Immature natural killer cell (primary cell): ENCODE results near the gene PRDM16. TPM values are rescaled to one million over a fixed set of nuclear protein-coding genes. Genes with fewer than 3 reads are reported as not detected.
A peak's percentile ranks its signal among the peaks of the same experiment; 100 is the strongest.

Experiments used
- DNase-seq, 3 donors: peaks; one replicate each; pipeline ENCODE4 v3.0.0; 2022; ENCODE audit warnings: mixed read lengths in 1 of 3
- H3K27ac Mint-ChIP-seq, 6 donors: one replicate each; pipeline ENCODE4 v1.8.0; 2020; ENCODE audit warnings: mixed read lengths in 6 of 6, mild to moderate bottlenecking in 5 of 6, inconsistent platforms in 4 of 6, moderate library complexity in 3 of 6
- H3K27me3 Mint-ChIP-seq, 3 donors: one replicate each; pipeline ENCODE4 v1.8.0; 2020 to 2021; ENCODE audit warnings: low read depth in 3 of 3, mild to moderate bottlenecking in 3 of 3, mixed read lengths in 3 of 3, moderate library complexity in 3 of 3, inconsistent platforms in 1 of 3
- H3K36me3 Mint-ChIP-seq, 3 donors: one replicate each; pipeline ENCODE4 v1.8.0; 2020; ENCODE audit warnings: mixed read lengths in 3 of 3, inconsistent platforms in 2 of 3, mild to moderate bottlenecking in 2 of 3
- H3K4me1 Mint-ChIP-seq, 2 donors: one replicate each; pipeline ENCODE4 v1.8.0; 2020; ENCODE audit warnings: inconsistent platforms in 2 of 2, mild to moderate bottlenecking in 2 of 2, mixed read lengths in 2 of 2, moderate library complexity in 1 of 2
- H3K4me3 Mint-ChIP-seq, 5 donors: one replicate each; pipeline ENCODE4 v1.8.0; 2020; ENCODE audit warnings: mild to moderate bottlenecking in 5 of 5, mixed read lengths in 5 of 5, inconsistent platforms in 3 of 5, moderate library complexity in 3 of 5
- H3K9me3 Mint-ChIP-seq, 6 donors: one replicate each; pipeline ENCODE4 v1.8.0; 2020; ENCODE audit warnings: mild to moderate bottlenecking in 6 of 6, mixed read lengths in 6 of 6, inconsistent platforms in 4 of 6, moderate library complexity in 3 of 6
- polyA plus RNA-seq, 3 donors: library from polyadenylated mRNA; unstranded; fragments of 300-500 nt; fragmentation: Illumina TruSeq; gene quantifications; one replicate each; pipeline ENCODE4 v1.2.3, GENCODE V29; 2021

The PRDM16 gene
- polyA plus RNA-seq, 3 donors from 2014 or later: 0.17 to 0.29 (median 0.22) TPM

DNA sequence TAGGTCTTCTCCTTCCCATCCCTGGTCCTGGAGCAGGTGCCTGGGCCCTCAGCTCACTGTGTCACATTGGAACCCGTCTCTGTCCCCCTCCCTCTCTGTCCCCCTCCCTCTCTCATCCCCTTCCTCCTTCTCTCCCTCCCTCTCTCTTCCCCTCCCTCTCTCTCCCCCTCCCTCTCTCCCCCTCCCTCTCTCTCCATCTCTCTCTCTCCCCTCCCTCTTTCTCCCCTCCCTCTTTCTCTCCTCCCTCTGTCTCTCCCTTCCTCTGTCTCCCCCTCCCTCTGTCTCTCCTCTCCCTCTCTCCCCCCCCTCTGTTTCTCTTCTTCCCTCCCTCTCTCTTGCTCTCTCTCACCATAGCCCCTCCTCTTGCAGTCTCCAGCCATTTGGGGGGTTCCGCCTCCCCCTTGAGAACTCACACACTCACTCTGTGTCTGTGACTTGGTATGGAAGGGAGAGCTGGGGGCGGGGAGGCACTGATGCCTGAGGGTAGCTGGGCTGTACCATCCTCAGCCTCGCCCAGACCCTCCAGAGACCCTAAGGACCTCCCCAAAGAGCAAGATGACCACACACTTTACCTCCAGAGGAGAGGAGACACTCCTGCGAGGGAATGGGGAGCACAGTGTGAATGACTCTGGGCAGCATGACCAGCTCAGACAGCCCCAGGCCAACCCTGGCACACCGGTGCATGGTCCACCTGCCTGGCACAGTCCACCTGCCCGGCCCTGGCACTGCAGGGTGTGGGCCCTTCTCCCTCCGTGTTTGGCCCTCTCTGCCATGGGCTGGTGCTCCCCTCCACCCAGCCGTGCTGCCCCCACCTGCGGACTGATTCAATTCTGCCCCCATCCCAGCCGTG lies 282.7 kb downstream of the PRDM16 start:
- Mint-ChIP-seq H3K27me3 (peaks cover 2 to 3% (median 2%) of the 10 kb centered on the region in 3 donors), H3K36me3 (no peaks in the 10 kb centered on the region)

DNA sequence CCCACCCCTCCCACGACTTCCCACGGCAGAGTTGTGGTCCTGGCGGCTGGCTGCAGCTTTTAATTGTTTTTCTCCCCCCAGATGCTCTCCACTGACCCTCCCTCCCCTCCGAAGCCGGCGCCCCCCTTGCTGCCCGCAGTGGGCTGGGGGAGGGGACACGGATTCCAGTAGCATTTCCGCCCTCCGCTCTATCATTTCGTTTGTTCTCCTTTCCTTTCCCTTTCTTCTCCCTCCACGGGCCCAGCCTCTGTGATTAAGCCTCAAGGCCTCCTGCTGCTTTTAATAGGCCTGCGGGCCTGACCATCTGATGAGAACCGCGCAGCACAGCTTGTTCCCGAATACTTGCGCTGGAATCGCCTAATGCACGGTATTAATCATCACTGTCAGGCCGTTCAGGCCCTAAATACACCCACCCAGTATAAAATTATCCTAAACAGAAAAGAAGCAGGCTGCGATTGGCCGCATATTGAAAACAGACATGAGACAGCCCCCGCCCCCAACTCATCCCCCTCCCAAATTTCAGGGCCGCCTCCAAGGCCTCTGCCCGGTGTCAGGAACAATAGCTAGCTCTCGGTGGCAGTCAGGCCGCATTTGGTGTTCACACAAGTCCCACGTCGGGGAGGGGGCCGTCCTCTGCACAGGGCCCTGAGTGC lies 283.4 kb downstream of the PRDM16 start:
- Mint-ChIP-seq H3K4me3 (no peak overlapping the region), H3K27me3 (peaks cover 2% of the 10 kb centered on the region in 3 donors), H3K27ac (peak overlapping the region in 1 of 6 donors; percentile 50), H3K4me1 (peaks cover under 1 to 3% of the 10 kb centered on the region in 2 donors), H3K9me3 (no peaks in the 10 kb centered on the region), H3K36me3 (no peaks in the 10 kb centered on the region)
- no peak for DNase-seq

More for the DNA sequence above, 282.7 kb downstream of the PRDM16 start:
- no peaks in the 10 kb centered on the region for H3K9me3 Mint-ChIP-seq
- H3K27ac Mint-ChIP-seq: no peak overlapping the region
- no peak for DNase-seq
- H3K4me1 Mint-ChIP-seq: peaks cover 0 to 2% of the 10 kb centered on the region in 2 donors
- H3K4me3 Mint-ChIP-seq: no peak overlapping the region

DNA sequence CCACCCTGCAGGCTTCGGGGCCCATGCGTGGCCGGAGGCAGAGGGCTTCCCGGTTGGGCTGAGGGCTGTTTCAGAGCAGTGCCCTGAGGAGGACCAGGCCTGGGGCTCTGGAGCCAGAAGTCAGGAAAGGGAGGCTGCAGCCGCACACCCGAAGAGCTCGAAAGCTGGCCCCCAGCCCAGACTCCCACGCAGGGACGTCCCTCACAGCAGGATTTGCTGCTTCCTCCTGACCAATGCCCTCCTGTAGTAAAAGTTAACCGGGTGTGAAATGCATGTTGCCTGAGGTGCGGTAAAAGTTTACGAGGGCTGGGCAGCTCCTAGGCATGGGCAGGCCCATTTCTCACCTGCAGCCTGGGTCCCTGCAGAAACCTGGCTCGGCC lies 283.9 kb downstream of the PRDM16 start:
- DNase-seq: no peak
- Mint-ChIP-seq H3K27ac (no peak overlapping the region), H3K36me3 (no peaks in the 10 kb centered on the region), H3K4me1 (peaks cover 5 to 9% of the 10 kb centered on the region in 2 donors), H3K27me3 (peaks cover 2 to 6% (median 3%) of the 10 kb centered on the region in 3 donors), H3K4me3 (no peak overlapping the region), H3K9me3 (no peaks in the 10 kb centered on the region)

DNA sequence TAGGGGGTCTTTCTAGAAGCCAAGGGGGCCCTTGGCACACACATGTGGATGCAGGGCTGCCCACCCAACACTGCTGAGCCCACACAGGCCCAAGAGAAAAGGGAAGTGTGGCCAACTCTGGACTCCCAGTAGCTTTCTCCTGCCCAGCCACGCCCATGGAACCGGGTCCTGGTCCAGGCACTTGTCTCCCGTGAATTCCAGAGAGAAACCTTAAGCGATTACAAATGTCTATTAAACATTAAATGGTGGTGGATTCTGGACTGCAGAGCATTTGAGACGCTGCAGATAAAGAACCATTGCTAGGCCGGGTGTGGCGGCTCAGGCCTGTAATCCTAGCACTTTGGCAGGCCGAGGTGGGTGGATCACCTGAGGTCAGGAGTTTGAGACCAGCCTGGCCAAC lies 284.9 kb downstream of the PRDM16 start:
- Mint-ChIP-seq H3K4me1 (peaks cover 6 to 13% of the 10 kb centered on the region in 2 donors), H3K9me3 (no peaks in the 10 kb centered on the region), H3K27ac (no peak overlapping the region), H3K36me3 (no peaks in the 10 kb centered on the region), H3K27me3 (peaks cover 2 to 9% (median 8%) of the 10 kb centered on the region in 3 donors), H3K4me3 (no peak overlapping the region)
- no peak for DNase-seq

DNA sequence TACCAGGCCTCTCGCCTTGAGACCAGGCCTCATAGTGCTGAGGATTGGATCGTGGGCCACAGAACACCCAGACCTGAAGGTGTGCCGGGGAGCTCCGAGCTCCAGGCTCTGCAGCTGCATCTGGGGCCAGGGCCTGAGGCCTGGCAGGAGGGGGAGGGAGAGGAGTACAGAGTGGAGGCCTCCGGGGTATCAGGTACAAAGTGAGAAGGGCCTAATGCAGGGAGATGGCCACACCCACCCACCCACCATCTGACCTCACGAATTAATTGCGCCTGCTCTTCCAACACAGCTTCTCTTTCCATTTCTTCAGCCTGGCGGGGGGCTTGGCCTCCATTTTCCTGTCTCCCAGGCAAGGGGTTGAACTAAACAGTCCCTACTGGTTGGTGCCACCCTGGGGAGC lies 286.1 kb downstream of the PRDM16 start:
- Mint-ChIP-seq H3K27ac (no peak overlapping the region), H3K36me3 (no peaks in the 10 kb centered on the region), H3K4me1 (peaks cover 6 to 15% of the 10 kb centered on the region in 2 donors)

DNA sequence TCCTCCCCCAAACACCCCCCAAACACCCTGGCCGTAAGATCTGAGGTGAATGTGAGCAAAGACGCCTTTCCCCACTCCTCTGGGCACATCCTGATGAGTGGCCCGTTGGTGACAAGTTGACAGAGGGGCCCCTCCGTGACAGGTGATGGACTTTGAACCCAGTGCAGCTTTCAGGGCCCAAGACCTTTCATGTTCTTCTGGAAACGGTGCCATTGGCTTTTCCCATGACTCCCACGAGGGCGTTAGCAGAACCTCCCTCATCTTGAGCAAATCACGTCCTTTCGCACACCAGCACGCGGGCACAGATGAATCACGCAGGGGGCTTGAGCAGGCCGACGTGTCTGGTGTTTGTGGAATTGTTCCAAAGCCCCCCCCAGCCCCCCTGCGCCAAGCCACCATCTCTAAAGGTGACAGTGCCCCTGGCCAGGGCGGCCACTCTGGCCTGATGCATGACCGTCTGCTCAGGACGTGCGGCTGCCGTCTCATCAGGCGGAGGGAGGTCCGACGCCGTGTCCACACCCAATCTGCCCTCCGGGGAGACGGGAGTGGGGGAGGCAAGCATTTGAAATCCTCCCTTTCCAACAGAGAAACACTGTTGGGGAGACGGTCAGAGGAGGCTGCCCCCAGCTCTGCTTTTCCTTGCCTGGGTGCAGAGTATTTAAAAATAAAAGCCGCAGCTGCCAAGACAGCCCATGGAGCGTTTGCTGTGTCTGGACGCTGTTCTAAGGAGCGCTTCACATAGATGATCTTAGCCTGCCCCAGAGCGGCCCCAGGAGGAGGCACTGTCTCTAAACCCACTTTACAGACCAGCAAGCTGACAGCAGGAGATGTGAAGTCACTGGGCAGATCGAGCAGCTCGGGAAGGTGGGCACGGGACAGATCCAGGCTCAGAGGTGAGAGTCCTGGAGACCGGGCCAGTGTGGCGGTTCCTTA lies 287.2 kb downstream of the PRDM16 start:
- Mint-ChIP-seq H3K4me1 (peaks cover 6 to 16% of the 10 kb centered on the region in 2 donors), H3K9me3 (no peaks in the 10 kb centered on the region), H3K27me3 (peaks cover 5 to 12% (median 10%) of the 10 kb centered on the region in 3 donors), H3K4me3 (no peak overlapping the region), H3K27ac (no peak overlapping the region), H3K36me3 (no peaks in the 10 kb centered on the region)
- no peak for DNase-seq

More for the DNA sequence above, 286.1 kb downstream of the PRDM16 start:
- Mint-ChIP-seq H3K9me3 (no peaks in the 10 kb centered on the region), H3K4me3 (no peak overlapping the region), H3K27me3 (peaks cover 5 to 9% (median 8%) of the 10 kb centered on the region in 3 donors)
- DNase-seq: no peak

DNA sequence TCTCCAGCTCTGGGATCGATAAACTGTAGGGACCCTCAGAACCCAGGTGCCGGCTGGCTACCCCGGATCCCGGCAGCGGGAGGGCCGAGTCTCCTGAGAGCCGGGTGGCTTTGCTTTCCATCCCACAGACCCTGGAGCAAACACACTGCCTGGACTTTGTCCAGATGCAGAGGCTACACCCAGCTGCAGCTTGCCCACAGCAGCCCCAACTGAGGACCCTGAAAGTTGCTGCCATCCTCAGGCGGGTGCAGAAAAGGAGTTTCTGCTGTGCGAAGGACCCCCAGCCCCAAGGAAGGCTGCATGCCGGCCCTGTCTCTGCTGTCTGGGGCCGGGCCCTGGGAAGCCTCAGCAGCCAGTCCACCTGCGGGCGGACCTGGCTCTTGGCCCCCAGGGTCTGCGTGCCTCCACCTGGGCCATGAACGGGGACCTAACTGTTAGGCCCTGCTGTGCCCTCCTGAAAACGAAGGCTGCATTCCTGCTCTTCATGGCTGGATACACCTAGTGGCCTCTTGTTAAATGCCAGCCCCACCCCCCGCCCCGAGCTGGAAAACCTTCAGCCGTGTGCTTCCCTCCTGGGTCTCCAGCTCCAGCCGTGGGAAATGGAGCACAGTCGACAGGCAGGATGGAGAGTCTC lies 287.9 kb downstream of the PRDM16 start:
- Mint-ChIP-seq H3K36me3 (no peaks in the 10 kb centered on the region), H3K27me3 (peaks cover 9 to 16% (median 9%) of the 10 kb centered on the region in 3 donors), H3K27ac (no peak overlapping the region), H3K9me3 (no peaks in the 10 kb centered on the region), H3K4me3 (peak overlapping the region in 1 of 5 donors; percentile 46), H3K4me1 (peaks cover 14 to 23% of the 10 kb centered on the region in 2 donors)
- no peak for DNase-seq

DNA sequence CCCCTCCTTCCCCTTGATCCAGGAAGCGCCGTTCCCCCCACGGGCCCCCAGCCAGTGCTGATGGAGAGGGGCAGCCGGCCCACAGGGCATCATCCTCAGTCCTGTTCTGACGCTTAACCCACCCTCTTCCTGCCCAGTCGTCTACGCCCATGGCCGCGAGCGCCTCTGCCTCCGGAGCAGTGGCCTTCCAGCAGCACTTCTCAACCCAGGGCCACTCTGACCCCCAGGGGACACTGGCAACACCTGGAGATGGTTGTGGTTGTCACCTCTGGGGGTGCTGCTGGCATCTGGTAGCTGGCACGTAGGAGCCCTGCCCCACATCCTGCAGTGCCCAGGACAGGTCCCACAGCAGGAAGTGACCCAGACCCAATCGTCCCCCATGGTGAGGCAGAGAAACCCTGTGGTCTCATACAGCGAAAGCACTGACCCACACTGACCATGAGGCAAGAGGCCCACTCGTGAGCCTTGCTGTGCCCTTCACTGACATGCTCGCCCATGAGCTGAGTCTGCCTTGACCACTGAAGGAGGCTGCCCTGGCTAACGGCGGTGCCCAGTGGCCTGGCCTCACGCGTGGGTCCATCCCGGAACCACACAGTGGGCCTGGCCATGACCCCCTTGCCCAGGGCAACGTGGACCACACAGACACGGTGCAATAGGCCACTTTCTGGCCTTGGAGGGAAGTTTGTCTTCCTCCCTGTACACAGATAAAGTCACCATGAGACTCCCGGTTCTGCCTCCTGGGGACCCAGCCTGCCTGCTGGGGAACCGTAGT lies 288.7 kb downstream of the PRDM16 start:
- peak; percentile 60 to 65 (median 62) for DNase-seq
- Mint-ChIP-seq H3K4me1 (peaks cover 18 to 24% of the 10 kb centered on the region in 2 donors), H3K36me3 (no peaks in the 10 kb centered on the region), H3K27ac (no peak overlapping the region), H3K9me3 (no peaks in the 10 kb centered on the region), H3K27me3 (peaks cover 7 to 17% (median 9%) of the 10 kb centered on the region in 3 donors), H3K4me3 (peak overlapping the region in 2 of 5 donors; percentile 46 to 61)

DNA sequence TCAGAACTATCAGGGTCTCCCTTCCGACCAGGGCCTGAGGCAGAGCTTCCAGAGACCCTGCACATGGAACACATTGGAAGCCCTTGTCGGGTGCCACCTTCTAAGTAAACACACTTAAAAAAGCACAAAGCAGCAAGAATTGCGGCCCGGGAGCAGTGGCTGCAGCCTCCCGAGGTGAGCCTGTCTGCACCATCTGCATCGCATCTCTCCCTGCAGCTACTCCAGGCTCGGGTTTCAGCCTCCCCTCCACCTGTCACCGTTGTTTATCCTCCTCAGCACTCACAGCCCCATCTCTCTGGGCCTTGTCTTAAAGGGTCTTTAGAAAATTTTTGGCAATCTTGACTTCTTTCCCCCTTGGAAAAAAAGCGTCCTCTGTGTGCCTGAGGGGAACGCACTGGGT lies 290.3 kb downstream of the PRDM16 start:
- Mint-ChIP-seq H3K4me1 (peaks cover 18 to 24% of the 10 kb centered on the region in 2 donors), H3K36me3 (no peaks in the 10 kb centered on the region), H3K27ac (no peak overlapping the region), H3K4me3 (no peak overlapping the region), H3K27me3 (peaks cover 7 to 17% (median 9%) of the 10 kb centered on the region in 3 donors), H3K9me3 (no peaks in the 10 kb centered on the region)
- DNase-seq: no peak

DNA sequence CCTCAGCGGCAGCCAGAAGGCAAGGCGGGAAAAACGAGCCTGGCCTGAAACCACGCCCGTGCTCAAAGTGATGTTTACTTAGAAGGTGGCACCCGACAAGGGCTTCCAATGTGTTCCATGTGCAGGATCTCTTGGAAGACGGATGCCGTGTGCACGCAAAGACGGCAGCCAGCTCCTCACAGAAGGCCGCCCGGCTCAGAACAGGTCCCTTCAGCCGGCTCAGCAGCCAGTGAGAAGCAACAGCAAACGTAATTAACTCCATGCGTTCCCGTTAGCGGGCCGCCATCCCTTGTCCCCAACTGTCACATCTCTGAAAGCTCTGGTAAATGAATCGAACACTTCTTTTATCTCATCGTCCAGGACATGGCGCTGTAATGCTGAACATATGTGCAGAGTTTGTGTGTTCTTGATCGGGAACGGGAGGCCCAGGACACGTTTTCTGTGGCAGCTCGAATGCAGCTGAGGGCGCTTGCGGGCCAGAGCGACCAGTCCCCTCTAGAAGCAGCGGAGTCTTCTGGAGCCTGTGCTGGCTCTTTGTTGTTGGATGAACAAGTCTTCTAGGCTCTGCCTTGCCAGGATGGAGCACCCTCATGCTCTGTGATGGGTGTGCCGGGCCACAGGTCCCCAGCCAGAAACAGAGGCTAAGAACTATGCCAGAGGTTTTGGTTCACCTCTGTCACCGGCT lies 290.9 kb downstream of the PRDM16 start:
- DNase-seq: no peak
- Mint-ChIP-seq H3K9me3 (no peaks in the 10 kb centered on the region), H3K4me3 (no peak overlapping the region), H3K4me1 (peaks cover 18 to 24% of the 10 kb centered on the region in 2 donors), H3K27me3 (peaks cover 7 to 17% (median 9%) of the 10 kb centered on the region in 3 donors), H3K36me3 (no peaks in the 10 kb centered on the region), H3K27ac (no peak overlapping the region)

DNA sequence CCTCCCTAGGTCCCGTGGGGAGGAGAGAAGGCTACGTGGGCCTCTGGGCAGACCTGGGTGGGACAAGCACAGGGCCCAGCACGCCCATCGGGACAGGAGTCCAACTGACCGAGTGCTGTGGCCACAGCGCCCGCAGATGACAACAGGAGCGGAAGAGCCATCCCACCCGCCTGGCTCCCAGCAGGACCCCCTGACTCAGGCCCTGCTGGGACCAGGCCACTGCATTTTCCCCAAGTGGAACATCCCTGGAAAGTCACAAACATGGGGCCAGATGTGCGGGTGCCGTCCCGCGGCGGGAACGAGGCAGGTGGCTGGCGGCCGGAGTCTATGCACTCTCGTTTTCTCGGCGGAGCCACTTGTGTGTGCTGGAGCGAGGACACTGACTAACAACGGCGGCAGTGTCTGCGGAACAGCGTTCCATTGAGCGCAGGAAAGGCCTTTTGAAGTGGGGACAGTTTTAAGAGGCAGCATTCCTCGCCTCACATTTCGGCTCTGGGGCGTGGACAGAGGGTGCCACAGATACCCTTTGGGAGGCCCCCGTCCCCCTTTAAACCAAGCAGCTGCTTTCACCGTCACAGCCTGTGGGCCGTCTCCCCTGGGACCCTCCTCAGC lies 291.7 kb downstream of the PRDM16 start:
- Mint-ChIP-seq H3K4me3 (no peak overlapping the region), H3K4me1 (peaks cover 18 to 24% of the 10 kb centered on the region in 2 donors), H3K9me3 (no peaks in the 10 kb centered on the region), H3K36me3 (no peaks in the 10 kb centered on the region), H3K27me3 (peaks cover 9 to 17% (median 12%) of the 10 kb centered on the region in 3 donors), H3K27ac (no peak overlapping the region)
- no peak for DNase-seq

DNA sequence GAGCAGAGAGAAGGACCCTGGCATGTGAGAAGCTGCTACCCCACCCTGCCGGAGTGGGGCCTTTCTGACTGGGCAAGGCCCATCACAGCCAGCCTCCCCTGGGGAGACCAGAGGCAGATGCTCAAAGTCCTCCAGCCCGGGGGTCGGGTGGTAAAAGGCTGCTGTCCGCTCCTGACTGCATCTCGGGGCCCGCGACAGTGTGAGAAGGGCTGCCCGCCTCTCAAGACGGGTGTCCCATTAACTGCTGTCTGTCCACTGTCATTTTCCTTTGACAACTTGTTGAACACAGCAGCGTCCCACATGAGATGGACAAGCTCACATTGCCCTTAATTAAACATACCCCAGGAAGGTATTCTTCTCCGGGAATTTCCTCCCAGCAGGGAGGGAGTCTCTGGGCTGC lies 294.0 kb downstream of the PRDM16 start:
- H3K27ac Mint-ChIP-seq: no peak overlapping the region
- H3K27me3 Mint-ChIP-seq: peaks cover 9 to 23% (median 13%) of the 10 kb centered on the region in 3 donors
- no peak overlapping the region for H3K4me3 Mint-ChIP-seq
- no peaks in the 10 kb centered on the region for H3K36me3 Mint-ChIP-seq
- peaks cover 12 to 15% of the 10 kb centered on the region in 2 donors for H3K4me1 Mint-ChIP-seq
- no peaks in the 10 kb centered on the region for H3K9me3 Mint-ChIP-seq
- DNase-seq: no peak
